ENCODE results near the gene MTAP. TPM values are rescaled to one million over a fixed set of nuclear protein-coding genes. Genes with fewer than 3 reads are reported as not detected.

Gene MTAP
- total and polyA plus RNA-seq, 12 donors: 4.9 to 26.2 (median 20.6) TPM

GRCh38 chr9:21840647-21841046 is 38.2 kb downstream of the MTAP start:
- peaks cover 0 to 15% (median 8%) of the 10 kb centered on the region in 11 donors for H3K9me3 ChIP-seq
- H3K27me3 ChIP-seq: no peaks in the 10 kb centered on the region
- TF ChIP-seq CTCF (IDR thresholded peaks at IDR 0.05): no peak
- DNase-seq: no peak
- no peak overlapping the region for H3K4me3 ChIP-seq
- H3K36me3 ChIP-seq: peaks cover 0 to 63% (median 34%) of the 10 kb centered on the region in 9 donors
- peaks cover 0 to 12% (median 0%) of the 10 kb centered on the region in 9 donors for H3K4me1 ChIP-seq
- no peak for ATAC-seq
- no peak overlapping the region for H3K27ac ChIP-seq
- 54 to 99% methylated on average over 2 of the region's 2 CpGs for WGBS, 2 donors
- intact Hi-C loops (cut with DNase I): no loop called here

GRCh38 chr9:21841133-21841532 is 38.7 kb downstream of the MTAP start:
- no peak for DNase-seq
- peaks cover 0 to 8% (median 0%) of the 10 kb centered on the region in 9 donors for H3K4me1 ChIP-seq
- peaks cover 0 to 63% (median 34%) of the 10 kb centered on the region in 9 donors for H3K36me3 ChIP-seq
- peaks cover 0 to 20% (median 9%) of the 10 kb centered on the region in 11 donors for H3K9me3 ChIP-seq
- WGBS, 2 donors: 79 to 87% methylated on average over 1 of the region's 1 CpG
- no peak for ATAC-seq
- no peak overlapping the region for H3K4me3 ChIP-seq
- H3K27me3 ChIP-seq: no peaks in the 10 kb centered on the region
- intact Hi-C loops (cut with DNase I): no loop called here
- no peak for TF ChIP-seq CTCF (IDR thresholded peaks at IDR 0.05)
- H3K27ac ChIP-seq: no peak overlapping the region

- no peaks in the 10 kb centered on the region for H3K4me1 ChIP-seq
- no peak for TF ChIP-seq CTCF (IDR thresholded peaks at IDR 0.05)
- H3K27me3 ChIP-seq: no peaks in the 10 kb centered on the region
- ATAC-seq (no peak), DNase-seq (no peak)
- H3K36me3 ChIP-seq: peaks cover 0 to 39% (median 0%) of the 10 kb centered on the region in 9 donors
- H3K27ac ChIP-seq: no peak overlapping the region
- WGBS, 2 donors: 98 to 99% methylated on average over 4 of the region's 4 CpGs
- H3K4me3 ChIP-seq: no peak overlapping the region
- peaks cover 0 to 51% (median 31%) of the 10 kb centered on the region in 11 donors for H3K9me3 ChIP-seq
- intact Hi-C loops (cut with DNase I): no loop called here
Measured at GRCh38 chr9:21848615-21849014, 46.2 kb downstream of the MTAP start.

- Histone ChIP-seq H3K36me3 (peaks cover 0 to 70% (median 0%) of the 10 kb centered on the region in 9 donors), H3K4me1 (peaks cover 0 to 12% (median 0%) of the 10 kb centered on the region in 9 donors), H3K27me3 (no peaks in the 10 kb centered on the region), H3K27ac (no peak overlapping the region), H3K9me3 (peaks cover 0 to 16% (median 12%) of the 10 kb centered on the region in 11 donors), H3K4me3 (no peak overlapping the region)
- 72 to 77% methylated on average over 3 of the region's 3 CpGs for WGBS, 2 donors
- ATAC-seq (no peak), DNase-seq (no peak)
- intact Hi-C loops (cut with DNase I): no loop called here
- no peak for TF ChIP-seq CTCF (IDR thresholded peaks at IDR 0.05)
Measured at GRCh38 chr9:21852754-21853153, 50.3 kb downstream of the MTAP start.
